WTC11 (cell line): ENCODE results near the gene DCAF6. TPM values are rescaled to one million over a fixed set of nuclear protein-coding genes. Genes with fewer than 3 reads are reported as not detected.

ENCODE experiments used
- ATAC-seq: fragments of 200-7000 bp; cut with Tn5 transposase; 2 replicates; pipeline ENCODE4 v1.10.0; 2021; ENCODE audit warnings: mild to moderate bottlenecking, moderate library complexity
- CTCF ChIA-PET: fragments of 300-600 bp; sonication (Branson Sonifier 250); formaldehyde crosslinking; loops from one replicate; lab custom pipeline; 2021; ENCODE audit warnings: antibody characterized with exemption; lab: Charles Lee
- POLR2A ChIA-PET: fragments of 350-600 bp; sonication (Branson Sonifier 250); formaldehyde crosslinking; loops from one replicate; lab custom pipeline; 2021; ENCODE audit warnings: antibody characterized with exemption; lab: Charles Lee
- DNase-seq: peaks from one replicate; pipeline ENCODE4 v3.0.0; 2021; ENCODE audit warnings: low spot score
- H3K27ac Mint-ChIP-seq: 2 replicates; pipeline ENCODE4 v1.8.0; 2021; ENCODE audit warnings: mixed read lengths
- H3K27me3 Mint-ChIP-seq: 2 replicates; pipeline ENCODE4 v1.8.0; 2021; ENCODE audit warnings: low read depth, mild to moderate bottlenecking, moderate library complexity, mixed read lengths
- H3K36me3 Mint-ChIP-seq: 2 replicates; pipeline ENCODE4 v1.8.0; 2021; ENCODE audit warnings: mixed read lengths
- H3K4me1 Mint-ChIP-seq: 2 replicates; pipeline ENCODE4 v1.8.0; 2022; ENCODE audit warnings: mixed read lengths
- H3K4me3 Mint-ChIP-seq: 2 replicates; pipeline ENCODE4 v1.8.0; 2021; ENCODE audit warnings: mild to moderate bottlenecking, moderate library complexity, mixed read lengths
- H3K9me3 Mint-ChIP-seq: 2 replicates; pipeline ENCODE4 v1.8.0; 2021; ENCODE audit warnings: mixed read lengths
- ATF6 ChIP-seq: sonication (generic); formaldehyde crosslinking; IDR thresholded peaks from 2 replicates; pipeline ENCODE4 v1.8.1; 2023; ENCODE audit warnings: mild to moderate bottlenecking, missing genetic modification reagents
- CDX4 ChIP-seq: fragments of 250-450 bp; sonication (Bioruptor Pico); IDR thresholded peaks from 2 replicates; pipeline ENCODE4 v1.9.0; 2021; ENCODE audit warnings: moderate library complexity, mild to moderate bottlenecking, inconsistent platforms, borderline replicate concordance
- ELF4 ChIP-seq: sonication (generic); formaldehyde crosslinking; IDR thresholded peaks from 2 replicates; pipeline ENCODE4 v1.8.1; 2022; ENCODE audit warnings: low read depth, mild to moderate bottlenecking, moderate library complexity, missing genetic modification reagents
- EMX1 ChIP-seq: fragments of 250-450 bp; sonication (Bioruptor Pico); IDR thresholded peaks from 2 replicates; pipeline ENCODE4 v1.8.0; 2021; ENCODE audit warnings: mild to moderate bottlenecking
- ETV6 ChIP-seq: sonication (generic); formaldehyde crosslinking; IDR thresholded peaks from 2 replicates; pipeline ENCODE4 v1.8.1; 2022; ENCODE audit warnings: mild to moderate bottlenecking, missing genetic modification reagents
- FOXP1 ChIP-seq: sonication (generic); formaldehyde crosslinking; IDR thresholded peaks from 2 replicates; pipeline ENCODE4 v1.8.0; 2022; ENCODE audit warnings: missing genetic modification reagents, mild to moderate bottlenecking, moderate library complexity, borderline replicate concordance
- GTF2I ChIP-seq: fragments of 250-450 bp; sonication (Bioruptor Pico); conservative IDR thresholded peaks from 2 replicates; pipeline ENCODE4 v1.4.0; 2021; ENCODE audit warnings: mild to moderate bottlenecking
- HMGA2 ChIP-seq: fragments of 250-450 bp; sonication (Bioruptor Pico); IDR thresholded peaks from 2 replicates; pipeline ENCODE4 v1.4.0; 2021; ENCODE audit warnings: mild to moderate bottlenecking, moderate library complexity
- HMGXB4 ChIP-seq: sonication (generic); formaldehyde crosslinking; IDR thresholded peaks from 2 replicates; pipeline ENCODE4 v1.8.1; 2023; ENCODE audit warnings: mild to moderate bottlenecking, moderate library complexity, missing genetic modification reagents
- MAX ChIP-seq: sonication (generic); formaldehyde crosslinking; IDR thresholded peaks from 2 replicates; pipeline ENCODE4 v1.8.0; 2022; ENCODE audit warnings: mild to moderate bottlenecking, missing genetic modification reagents
- NFE2L1 ChIP-seq: sonication (generic); formaldehyde crosslinking; IDR thresholded peaks from 2 replicates; pipeline ENCODE4 v1.8.1; 2023; ENCODE audit warnings: missing genetic modification reagents
- NR3C1 ChIP-seq: sonication (generic); formaldehyde crosslinking; conservative IDR thresholded peaks from 2 replicates; pipeline ENCODE4 v1.8.1; 2023; ENCODE audit warnings: low read depth, mild to moderate bottlenecking, missing genetic modification reagents
- SMAD4 ChIP-seq: sonication (generic); formaldehyde crosslinking; IDR thresholded peaks from 2 replicates; pipeline ENCODE4 v1.8.0; 2022; ENCODE audit warnings: mild to moderate bottlenecking, missing genetic modification reagents
- SP1 ChIP-seq: sonication (generic); formaldehyde crosslinking; conservative IDR thresholded peaks from 2 replicates; pipeline ENCODE4 v1.8.1; 2022; ENCODE audit warnings: missing genetic modification reagents
- ZBTB43 ChIP-seq: sonication (generic); formaldehyde crosslinking; IDR thresholded peaks from 2 replicates; pipeline ENCODE4 v1.8.1; 2023; ENCODE audit warnings: mild to moderate bottlenecking, missing genetic modification reagents
- ZNF121 ChIP-seq: sonication (generic); formaldehyde crosslinking; IDR thresholded peaks from 2 replicates; pipeline ENCODE4 v1.8.0; 2023; ENCODE audit warnings: missing genetic modification reagents
- ZNF396 ChIP-seq: fragments of 250-450 bp; sonication (Bioruptor Pico); IDR thresholded peaks from 2 replicates; pipeline ENCODE4 v1.8.0; 2021; ENCODE audit warnings: mild to moderate bottlenecking, moderate library complexity, borderline replicate concordance
- ZNF425 ChIP-seq: fragments of 250-450 bp; sonication (Bioruptor Pico); conservative IDR thresholded peaks from 2 replicates; pipeline ENCODE4 v1.9.0; 2021; ENCODE audit warnings: mild to moderate bottlenecking
- ZNF512 ChIP-seq: sonication (generic); formaldehyde crosslinking; IDR thresholded peaks from 2 replicates; pipeline ENCODE4 v1.8.1; 2022; ENCODE audit warnings: missing genetic modification reagents, borderline replicate concordance
- total RNA-seq: library from RNA; stranded (reverse); gene quantifications from 3 replicates; pipeline ENCODE4 v1.2.3, GENCODE V29; 2021

Gene DCAF6
- total RNA-seq, 1 experiment from 2014 or later, result 13.5 TPM

GRCh38 chr1:167935216-167936067 is 1.0 kb upstream of the DCAF6 start (continued):
- TF ChIP-seq HMGA2 (CRISPR knock-in tag) (no peak), ZNF396 (CRISPR knock-in tag) (no peak), CDX4 (CRISPR knock-in tag) (no peak), FOXP1 (CRISPR knock-in tag) (0 out of 2 replicates have a peak, but pooled peaks have one; percentile 47), NR3C1 (CRISPR knock-in tag) (no peak), GTF2I (CRISPR knock-in tag) (no peak), NFE2L1 (CRISPR knock-in tag) (0 out of 2 replicates have a peak, but pooled peaks have one; percentile 33), ZBTB43 (CRISPR knock-in tag) (0 out of 2 replicates have a peak, but pooled peaks have one; percentile 41), ATF6 (CRISPR knock-in tag) (no peak), ELF4 (CRISPR knock-in tag) (no peak)

- H3K27ac Mint-ChIP-seq, result peak within 1 kb of the TSS; percentile 100
- ATAC-seq (peak; percentile 4), DNase-seq (peak; percentile 70)
- peaks cover 29% of the 10 kb centered on the region for H3K4me1 Mint-ChIP-seq
- no peaks in the 10 kb centered on the region for H3K36me3 Mint-ChIP-seq
- ChIA-PET CTCF (interaction anchor here (0.8 to 3.1 kb wide), 3 partner anchors 32 to 145 kb away, joined by 3 to 10 read pairs (median 4); no protein-coding TSS in a partner anchor), POLR2A (interaction anchor here (0.7 to 1.9 kb wide), 4 partner anchors 9 to 145 kb away, joined by 3 to 6 read pairs (median 4); no protein-coding TSS in a partner anchor)
- peak within 1 kb of the TSS; percentile 92 for H3K4me3 Mint-ChIP-seq
- H3K9me3 Mint-ChIP-seq, result no peaks in the 10 kb centered on the region
- no peak for TF ChIP-seq HMGXB4 (CRISPR knock-in tag)
- peak; percentile 35; the same call in 1 of the 2 replicates for TF ChIP-seq MAX (CRISPR knock-in tag)
- no peaks in the 10 kb centered on the region for H3K27me3 Mint-ChIP-seq
These were observed 636 bp downstream of the DCAF6 start, which contains the start of gene MPC2 for GRCh38 chr1:167936930-167937708. Gene MPC2, minus strand, starts transcription at chr1:167937072. Its CDS starts 1,231 bp downstream, at chr1:167935841.

GRCh38 chr1:167937709-167938010 is 1.2 kb downstream of the DCAF6 start:
- Mint-ChIP-seq H3K9me3 (no peaks in the 10 kb centered on the region), H3K27me3 (no peaks in the 10 kb centered on the region), H3K4me1 (peaks cover 29% of the 10 kb centered on the region), H3K4me3 (peak overlapping the region; percentile 92), H3K27ac (peak overlapping the region; percentile 99), H3K36me3 (peaks cover 4% of the 10 kb centered on the region)
- DNase-seq, result no peak
- POLR2A ChIA-PET, result interaction anchor here (0.7 to 0.9 kb wide), 2 partner anchors 10 to 145 kb away, joined by 3 to 4 read pairs; no protein-coding TSS in a partner anchor
- CTCF ChIA-PET, result interaction anchor here (3.1 kb wide), 1 partner anchor 145 kb away, joined by 10 read pairs; no protein-coding TSS in a partner anchor
- ATAC-seq, result no peak
- TF ChIP-seq ZNF121 (CRISPR knock-in tag) (no peak), SP1 (CRISPR knock-in tag) (no peak), ETV6 (CRISPR knock-in tag) (no peak), ZNF512 (CRISPR knock-in tag) (no peak), EMX1 (CRISPR knock-in tag) (no peak), SMAD4 (no peak), ZNF425 (no peak)
